ENCODE results near the gene KCNQ1. TPM values are rescaled to one million over a fixed set of nuclear protein-coding genes. Genes with fewer than 3 reads are reported as not detected.

The KCNQ1 gene
- total RNA-seq, 1 experiment from 2014 or later, result 2.5 TPM

DNA sequence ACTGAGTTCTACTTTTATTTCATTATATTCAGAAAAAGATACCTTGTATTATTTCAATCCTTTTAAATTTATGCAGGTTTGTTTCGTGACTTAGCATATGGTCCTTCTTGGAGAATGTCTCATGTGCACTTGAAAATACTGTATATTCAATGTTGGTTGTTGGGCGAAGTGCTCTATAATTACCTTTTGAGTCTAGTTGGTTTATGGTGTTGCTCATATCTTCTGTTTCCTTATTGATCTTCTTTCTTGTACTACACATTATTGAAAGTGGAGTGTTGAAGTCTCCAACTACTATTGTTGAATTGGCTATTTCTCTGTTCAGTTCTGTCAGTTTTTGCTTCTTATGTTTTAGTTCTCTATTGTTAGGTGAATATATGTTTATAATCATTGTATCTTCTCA, 164.5 kb downstream of the KCNQ1 start:
- Mint-ChIP-seq H3K27me3 (ENCODE audit: low read depth) (peaks cover 100% of the 10 kb centered on the region; the same call in 1 of the 2 replicates), H3K4me3 (no peak overlapping the region), H3K9me3 (peaks cover 23% of the 10 kb centered on the region), H3K4me1 (no peaks in the 10 kb centered on the region), H3K36me3 (peaks cover 3% of the 10 kb centered on the region; the same call in 1 of the 2 replicates), H3K27ac (no peak overlapping the region)
- ChIA-PET CTCF (no interaction called here), POLR2A (no interaction called here)
- DNase-seq (ENCODE audit: low spot score) (no peak), ATAC-seq (no peak)
- TF ChIP-seq, protein P1, sequence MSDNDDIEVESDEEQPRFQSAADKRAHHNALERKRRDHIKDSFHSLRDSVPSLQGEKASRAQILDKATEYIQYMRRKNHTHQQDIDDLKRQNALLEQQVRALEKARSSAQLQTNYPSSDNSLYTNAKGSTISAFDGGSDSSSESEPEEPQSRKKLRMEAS (CRISPR knock-in tag; IDR thresholded peaks at IDR 0.05), result no peak
- TF ChIP-seq, protein P2, sequence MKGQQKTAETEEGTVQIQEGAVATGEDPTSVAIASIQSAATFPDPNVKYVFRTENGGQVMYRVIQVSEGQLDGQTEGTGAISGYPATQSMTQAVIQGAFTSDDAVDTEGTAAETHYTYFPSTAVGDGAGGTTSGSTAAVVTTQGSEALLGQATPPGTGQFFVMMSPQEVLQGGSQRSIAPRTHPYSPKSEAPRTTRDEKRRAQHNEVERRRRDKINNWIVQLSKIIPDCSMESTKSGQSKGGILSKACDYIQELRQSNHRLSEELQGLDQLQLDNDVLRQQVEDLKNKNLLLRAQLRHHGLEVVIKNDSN (CRISPR knock-in tag; IDR thresholded peaks at IDR 0.05), result no peak
- TF ChIP-seq ZNF423 (CRISPR knock-in tag; IDR thresholded peaks at IDR 0.05) (no peak), ZNF263 (CRISPR knock-in tag; IDR thresholded peaks at IDR 0.05; ENCODE audit: low read depth) (no peak), ZBTB43 (CRISPR knock-in tag; IDR thresholded peaks at IDR 0.05) (no peak), ZNF425 (CRISPR knock-in tag; conservative IDR thresholded peaks at IDR 0.05) (no peak), NR2C2 (CRISPR knock-in tag; IDR thresholded peaks at IDR 0.05) (no peak), ZNF219 (CRISPR knock-in tag; IDR thresholded peaks at IDR 0.05; ENCODE audit: borderline replicate concordance) (no peak), MYBL2 (CRISPR knock-in tag; IDR thresholded peaks at IDR 0.05) (no peak), ATF1 (CRISPR knock-in tag; IDR thresholded peaks at IDR 0.05) (no peak), HMGA2 (CRISPR knock-in tag; IDR thresholded peaks at IDR 0.05) (no peak), JAZF1 (CRISPR knock-in tag; IDR thresholded peaks at IDR 0.05) (no peak), PRRX2 (CRISPR knock-in tag; IDR thresholded peaks at IDR 0.05) (no peak), CREM (CRISPR knock-in tag; IDR thresholded peaks at IDR 0.05) (no peak)
- TF ChIP-seq, protein P3, sequence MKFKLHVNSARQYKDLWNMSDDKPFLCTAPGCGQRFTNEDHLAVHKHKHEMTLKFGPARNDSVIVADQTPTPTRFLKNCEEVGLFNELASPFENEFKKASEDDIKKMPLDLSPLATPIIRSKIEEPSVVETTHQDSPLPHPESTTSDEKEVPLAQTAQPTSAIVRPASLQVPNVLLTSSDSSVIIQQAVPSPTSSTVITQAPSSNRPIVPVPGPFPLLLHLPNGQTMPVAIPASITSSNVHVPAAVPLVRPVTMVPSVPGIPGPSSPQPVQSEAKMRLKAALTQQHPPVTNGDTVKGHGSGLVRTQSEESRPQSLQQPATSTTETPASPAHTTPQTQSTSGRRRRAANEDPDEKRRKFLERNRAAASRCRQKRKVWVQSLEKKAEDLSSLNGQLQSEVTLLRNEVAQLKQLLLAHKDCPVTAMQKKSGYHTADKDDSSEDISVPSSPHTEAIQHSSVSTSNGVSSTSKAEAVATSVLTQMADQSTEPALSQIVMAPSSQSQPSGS (CRISPR knock-in tag; IDR thresholded peaks at IDR 0.05; ENCODE audit: borderline replicate concordance, low read depth), result no peak
- TF ChIP-seq, protein P4, sequence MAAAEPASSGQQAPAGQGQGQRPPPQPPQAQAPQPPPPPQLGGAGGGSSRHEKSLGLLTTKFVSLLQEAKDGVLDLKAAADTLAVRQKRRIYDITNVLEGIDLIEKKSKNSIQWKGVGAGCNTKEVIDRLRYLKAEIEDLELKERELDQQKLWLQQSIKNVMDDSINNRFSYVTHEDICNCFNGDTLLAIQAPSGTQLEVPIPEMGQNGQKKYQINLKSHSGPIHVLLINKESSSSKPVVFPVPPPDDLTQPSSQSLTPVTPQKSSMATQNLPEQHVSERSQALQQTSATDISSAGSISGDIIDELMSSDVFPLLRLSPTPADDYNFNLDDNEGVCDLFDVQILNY (CRISPR knock-in tag; IDR thresholded peaks at IDR 0.05), result no peak

DNA sequence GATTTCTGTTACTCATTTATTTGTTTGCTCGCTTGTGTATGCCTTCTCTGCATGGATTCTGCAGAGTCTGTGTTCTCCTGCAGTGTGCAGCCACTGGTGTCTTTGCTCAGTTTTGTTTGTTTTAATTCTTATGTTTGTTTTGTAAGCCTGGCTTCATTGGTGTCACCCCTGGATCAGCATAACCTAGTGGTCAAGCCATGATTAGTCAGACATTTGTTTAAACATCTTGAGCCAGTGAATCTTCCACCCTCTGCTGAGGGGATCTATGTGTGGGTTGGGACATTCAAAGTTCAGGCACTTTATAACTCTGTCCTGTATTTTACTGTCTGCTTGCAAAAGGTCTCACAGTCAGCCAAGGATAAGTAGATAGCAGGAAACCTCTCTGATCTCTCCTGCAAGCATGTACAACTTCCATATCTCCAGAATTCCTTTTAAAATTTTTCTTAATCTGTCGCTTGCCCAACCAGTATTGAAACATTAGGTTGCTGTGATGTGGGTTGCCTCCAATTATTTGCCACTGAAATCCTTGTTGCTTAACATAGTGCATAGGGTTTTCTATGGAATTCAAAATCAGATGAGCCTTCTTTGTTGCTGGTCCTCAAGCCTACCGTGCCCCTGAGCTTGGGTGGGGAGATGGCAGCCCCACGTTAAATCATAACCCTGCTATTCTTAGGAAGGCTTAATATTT, 168.2 kb downstream of the KCNQ1 start:
- H3K27ac Mint-ChIP-seq, result no peak overlapping the region
- CTCF ChIA-PET, result no interaction called here
- POLR2A ChIA-PET, result no interaction called here
- ATAC-seq, result no peak
- no peak for DNase-seq (ENCODE audit: low spot score)
- peaks cover 25% of the 10 kb centered on the region for H3K9me3 Mint-ChIP-seq
- no peaks in the 10 kb centered on the region for H3K36me3 Mint-ChIP-seq
- H3K4me3 Mint-ChIP-seq, result no peak overlapping the region
- H3K4me1 Mint-ChIP-seq, result no peaks in the 10 kb centered on the region
- H3K27me3 Mint-ChIP-seq (ENCODE audit: low read depth), result peaks cover 100% of the 10 kb centered on the region; the same call in 1 of the 2 replicates
- TF ChIP-seq GRHL2 (CRISPR knock-in tag; IDR thresholded peaks at IDR 0.05; ENCODE audit: insufficient replicate concordance, severe bottlenecking), result no peak
- TF ChIP-seq FOXJ3 (CRISPR knock-in tag; IDR thresholded peaks at IDR 0.05; ENCODE audit: borderline replicate concordance), result no peak
- no peak for TF ChIP-seq AR (CRISPR knock-in tag; IDR thresholded peaks at IDR 0.05)
- no peak for TF ChIP-seq ARID4B (CRISPR knock-in tag; IDR thresholded peaks at IDR 0.05; ENCODE audit: borderline replicate concordance)

All from WTC11 (cell line).